WERI-Rb-1 (cell line): ENCODE data around the gene AADAC.
"Not testable (repeated sequence)": the region's sequence is repeated elsewhere in the genome, so short reads cannot be mapped to it uniquely, and the experiment has no call there.

Experiments
- DNase-seq: peaks from one replicate; pipeline ENCODE4 v3.0.0-alpha.2; 2020
- H3K27ac ChIP-seq: fragments of 250-450 bp; sonication (Bioruptor Pico); 2 replicates; pipeline ENCODE4 v1.5.1; 2020; ENCODE audit warnings: mild to moderate bottlenecking, moderate library complexity
- H3K27me3 ChIP-seq: fragments of 250-450 bp; sonication (Bioruptor Pico); 2 replicates; pipeline ENCODE4 v1.5.1; 2021; ENCODE audit warnings: mild to moderate bottlenecking, low read depth, moderate library complexity; ENCODE audit not compliant: insufficient read depth, severe bottlenecking
- H3K36me3 ChIP-seq: fragments of 250-450 bp; sonication (Bioruptor Pico); 2 replicates; pipeline ENCODE4 v1.5.1; 2020; ENCODE audit warnings: mild to moderate bottlenecking, moderate library complexity
- H3K4me3 ChIP-seq: 2 replicates; pipeline ENCODE4 v1.5.1; 2011; ENCODE audit warnings: low read depth, mild to moderate bottlenecking, control low read depth, low read length
- H3K9me3 ChIP-seq: fragments of 250-450 bp; sonication (Bioruptor Pico); 2 replicates; pipeline ENCODE4 v1.5.1; 2021; ENCODE audit warnings: mild to moderate bottlenecking, moderate library complexity; ENCODE audit not compliant: severe bottlenecking
- CTCF ChIP-seq: IDR thresholded peaks from 2 replicates; pipeline ENCODE4 v1.5.1; 2011; ENCODE audit warnings: low read depth, mild to moderate bottlenecking, control low read depth, inconsistent platforms, low read length

AADAC gene

GRCh38 chr3:151776259-151776740, 37.6 kb upstream of the AADAC start:
- Histone ChIP-seq H3K4me3 (no peak overlapping the region), H3K36me3 (no peaks in the 10 kb centered on the region), H3K9me3 (no peaks in the 10 kb centered on the region), H3K27ac (no peak overlapping the region), H3K27me3 (peaks cover 24% of the 10 kb centered on the region)
- TF ChIP-seq CTCF, result no peak
- no peak for DNase-seq

- no peak overlapping the region for H3K4me3 ChIP-seq
- DNase-seq, result no peak
- H3K27ac ChIP-seq, result no peak overlapping the region
- no peak for TF ChIP-seq CTCF
- H3K36me3 ChIP-seq, result no peaks in the 10 kb centered on the region
- no peaks in the 10 kb centered on the region for H3K9me3 ChIP-seq
- peaks cover 32% of the 10 kb centered on the region for H3K27me3 ChIP-seq
These were observed 36.0 kb upstream of the AADAC start for GRCh38 chr3:151777880-151778279.

GRCh38 chr3:151787626-151788025, 26.3 kb upstream of the AADAC start:
- H3K9me3 ChIP-seq, result no peaks in the 10 kb centered on the region

GRCh38 chr3:151788401-151788800, 25.5 kb upstream of the AADAC start:
- DNase-seq, result no peak
- no peak for TF ChIP-seq CTCF
- H3K9me3 ChIP-seq, result no peaks in the 10 kb centered on the region
- H3K27me3 ChIP-seq, result peaks cover 39% of the 10 kb centered on the region
- H3K36me3 ChIP-seq, result no peaks in the 10 kb centered on the region
- H3K4me3 ChIP-seq, result no peak overlapping the region
- H3K27ac ChIP-seq, result no peak overlapping the region

More at GRCh38 chr3:151787626-151788025, 26.3 kb upstream of the AADAC start:
- Histone ChIP-seq H3K36me3 (no peaks in the 10 kb centered on the region), H3K27me3 (peaks cover 36% of the 10 kb centered on the region), H3K27ac (no peak overlapping the region), H3K4me3 (no peak overlapping the region)
- TF ChIP-seq CTCF, result no peak
- DNase-seq, result no peak

GRCh38 chr3:151789853-151790463, 24.0 kb upstream of the AADAC start:
- H3K9me3 ChIP-seq, result no peaks in the 10 kb centered on the region
- H3K27me3 ChIP-seq, result peaks cover 39% of the 10 kb centered on the region
- no peaks in the 10 kb centered on the region for H3K36me3 ChIP-seq
- DNase-seq, result no peak
- no peak overlapping the region for H3K4me3 ChIP-seq
- no peak overlapping the region for H3K27ac ChIP-seq
- TF ChIP-seq CTCF, result no peak

- not testable (repeated sequence) for H3K4me3 ChIP-seq, H3K27ac ChIP-seq, H3K9me3 ChIP-seq, DNase-seq, H3K36me3 ChIP-seq
- H3K27me3 ChIP-seq, result peaks cover 39% of the 10 kb centered on the region
These were observed 23.2 kb upstream of the AADAC start for GRCh38 chr3:151790763-151791162.
